ENCODE measurements around the gene SRPRA.

- TF ChIP-seq POLR2AphosphoS5 (IDR thresholded peaks at IDR 0.05; ENCODE audit: low read depth, low read length) (no peak), POLR2A (IDR thresholded peaks at IDR 0.05; ENCODE audit: low read depth, low read length) (no peak), TAF1 (IDR thresholded peaks at IDR 0.05; ENCODE audit: low read depth, low read length) (no peak)
These were observed 22.2 kb upstream of the SRPRA start for GRCh38 chr11:126290887-126291286.
